HG02973 (cell line): Measurements from ENCODE around the gene USP9X.
"Not testable (repeated sequence)": the region's sequence is repeated elsewhere in the genome, so short reads cannot be mapped to it uniquely, and the experiment has no call there.

Experiments used
- ATAC-seq: cut with Tn5 transposase; IDR thresholded peaks from one replicate; pipeline ENCODE4 v1.9.1; 2021; ENCODE audit warnings: moderate library complexity; ENCODE audit not compliant: unreplicated experiment

USP9X gene

GRCh38 chrX:41118156-41118555 lies 32.9 kb downstream of the USP9X start:
- no peak for ATAC-seq

GRCh38 chrX:41119803-41120202 lies 34.6 kb downstream of the USP9X start:
- ATAC-seq = no peak

GRCh38 chrX:41121766-41122165 lies 36.5 kb downstream of the USP9X start:
- no peak for ATAC-seq

GRCh38 chrX:41122664-41123257 lies 37.5 kb downstream of the USP9X start:
- no peak for ATAC-seq

- no peak for ATAC-seq
These were observed 42.4 kb downstream of the USP9X start for GRCh38 chrX:41127477-41128192.

- ATAC-seq = no peak
These were observed 43.7 kb downstream of the USP9X start for GRCh38 chrX:41128955-41129354.

- no peak for ATAC-seq
These were observed 46.5 kb downstream of the USP9X start for GRCh38 chrX:41131766-41132165.

- ATAC-seq = no peak
These were observed 48.3 kb downstream of the USP9X start for GRCh38 chrX:41133551-41133950.

- no peak for ATAC-seq
These were observed 52.3 kb downstream of the USP9X start for GRCh38 chrX:41137589-41137988.

GRCh38 chrX:41142130-41142910 lies 57.1 kb downstream of the USP9X start:
- ATAC-seq = no peak

- ATAC-seq = no peak
These were observed 59.6 kb downstream of the USP9X start for GRCh38 chrX:41144873-41145272.

- ATAC-seq = no peak
These were observed 60.8 kb downstream of the USP9X start for GRCh38 chrX:41145920-41146608.

GRCh38 chrX:41148553-41148952 lies 63.3 kb downstream of the USP9X start:
- no peak for ATAC-seq

GRCh38 chrX:41150043-41150442 lies 64.8 kb downstream of the USP9X start:
- ATAC-seq = no peak

- not testable (repeated sequence) for ATAC-seq
These were observed 66.5 kb downstream of the USP9X start for GRCh38 chrX:41151726-41152125.

- no peak for ATAC-seq
These were observed 67.0 kb downstream of the USP9X start for GRCh38 chrX:41152221-41152620.

- ATAC-seq = no peak
These were observed 68.2 kb downstream of the USP9X start for GRCh38 chrX:41153448-41153847.

- ATAC-seq = no peak
These were observed 68.7 kb downstream of the USP9X start for GRCh38 chrX:41153957-41154356.

GRCh38 chrX:41164449-41164848 lies 79.2 kb downstream of the USP9X start:
- no peak for ATAC-seq

GRCh38 chrX:41167888-41168287 lies 82.6 kb downstream of the USP9X start:
- ATAC-seq = no peak

- no peak for ATAC-seq
These were observed 91.0 kb downstream of the USP9X start for GRCh38 chrX:41176263-41176662.
